ENCODE measurements around the gene KCNMA1. TPM values are rescaled to one million over a fixed set of nuclear protein-coding genes. Genes with fewer than 3 reads are reported as not detected.

Gene KCNMA1
- total RNA-seq, 2 donors from 2014 or later = 29.1 to 37.9 TPM

DNA sequence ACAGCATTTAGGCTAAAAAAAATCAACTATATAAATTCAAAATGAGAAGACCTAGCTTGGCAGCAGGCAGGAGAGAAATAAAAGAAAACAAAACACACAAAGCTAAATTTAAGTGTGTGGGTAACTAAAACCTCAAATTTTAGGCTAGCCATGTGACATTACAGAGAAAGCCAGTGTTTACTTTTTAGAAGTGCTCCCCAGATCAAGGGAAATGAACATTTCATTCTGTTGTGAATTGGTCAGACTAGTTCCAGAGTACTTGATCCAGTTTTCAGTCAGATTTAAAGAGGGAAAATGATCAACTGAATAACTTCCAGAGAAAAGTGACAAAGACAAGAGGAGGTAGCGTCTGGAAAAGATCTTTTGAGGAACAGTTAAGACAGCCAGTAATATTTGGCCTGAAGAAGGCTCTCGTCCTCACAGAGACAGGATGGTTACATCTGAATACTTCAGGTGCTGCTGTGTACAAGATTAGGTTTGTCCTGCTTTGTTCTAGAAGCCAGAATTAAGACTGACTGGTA lies 563.4 kb downstream of the KCNMA1 start:
- Histone ChIP-seq H3K27me3 (replicated peaks; ENCODE audit: insufficient read depth) (no peaks in the 10 kb centered on the region), H3K9me3 (no peaks in the 10 kb centered on the region), H3K36me3 (no peaks in the 10 kb centered on the region), H3K4me1 (replicated peaks) (no peaks in the 10 kb centered on the region), H3K4me3 (no peak overlapping the region), H3K27ac (no peak overlapping the region)
- no peak for DNase-seq (ENCODE audit: low spot score)
- TF ChIP-seq POLR2A (IDR thresholded peaks at IDR 0.05) (no peak), POLR2AphosphoS5 (IDR thresholded peaks at IDR 0.05) (no peak), CTCF (IDR thresholded peaks at IDR 0.05) (no peak)
- WGBS = 38% methylated on average over 2 of the region's 2 CpGs
- intact Hi-C loops (cut with DNase I) = no loop called here

GRCh38 chr10:77073663-77073960 lies 564.0 kb downstream of the KCNMA1 start:
- no peaks in the 10 kb centered on the region for H3K36me3 ChIP-seq
- no peak for DNase-seq (ENCODE audit: low spot score)
- intact Hi-C loops (cut with DNase I) = no loop called here
- no peak overlapping the region for H3K4me3 ChIP-seq
- no peaks in the 10 kb centered on the region for H3K27me3 ChIP-seq (replicated peaks; ENCODE audit: insufficient read depth)
- 88% methylated on average over 5 of the region's 5 CpGs for WGBS
- TF ChIP-seq POLR2A (IDR thresholded peaks at IDR 0.05) = no peak
- TF ChIP-seq POLR2AphosphoS5 (IDR thresholded peaks at IDR 0.05) = no peak
- no peak for TF ChIP-seq CTCF (IDR thresholded peaks at IDR 0.05)
- H3K4me1 ChIP-seq (replicated peaks) = no peaks in the 10 kb centered on the region
- no peaks in the 10 kb centered on the region for H3K9me3 ChIP-seq
- no peak overlapping the region for H3K27ac ChIP-seq

DNA sequence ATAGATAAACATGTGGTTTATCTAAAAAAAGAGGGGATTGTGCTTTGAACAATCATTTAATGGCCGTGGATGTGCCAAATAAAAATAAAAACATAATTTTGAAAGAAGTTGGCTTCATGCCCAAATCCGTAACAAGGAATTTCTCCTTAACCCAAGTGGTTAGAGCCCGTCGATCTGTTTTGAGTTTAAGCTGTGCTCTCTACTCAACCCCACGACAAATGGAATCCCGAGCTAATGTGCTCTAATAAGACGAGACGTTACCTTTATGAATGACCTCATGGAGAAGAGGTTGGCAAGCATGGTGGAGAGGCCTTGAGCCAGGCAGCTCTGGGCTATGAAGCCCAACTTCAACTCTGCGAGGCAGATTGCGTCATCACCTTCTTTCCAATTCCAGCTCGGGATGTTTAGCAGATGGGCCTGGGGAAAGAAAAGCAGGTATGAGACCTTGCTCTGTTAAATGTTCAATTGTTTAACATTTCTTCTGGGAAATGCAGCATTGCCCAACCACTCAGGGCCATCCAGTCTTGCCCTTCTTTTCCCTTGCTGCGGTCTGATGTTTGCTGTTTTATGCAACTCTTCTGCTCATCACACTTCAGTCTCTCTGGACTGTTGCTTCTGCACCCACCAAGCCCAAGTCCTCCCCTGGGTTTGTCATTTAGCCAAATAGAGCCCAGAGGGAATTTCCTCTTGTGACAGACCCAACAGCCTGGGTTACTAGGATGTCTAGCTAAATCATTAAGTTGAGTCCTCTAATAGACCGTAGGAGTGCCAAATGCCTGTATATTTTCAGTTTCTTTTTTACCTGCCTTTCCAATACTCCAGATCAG lies 564.6 kb downstream of the KCNMA1 start:
- H3K4me1 ChIP-seq (replicated peaks) = no peaks in the 10 kb centered on the region
- intact Hi-C loops (cut with DNase I) = no loop called here
- WGBS = 75% methylated on average over 13 of the region's 13 CpGs

GRCh38 chr10:77072361-77072835 lies 565.2 kb downstream of the KCNMA1 start:
- intact Hi-C loops (cut with DNase I) = no loop called here
- no peak for DNase-seq (ENCODE audit: low spot score)
- WGBS = 84% methylated on average over 10 of the region's 10 CpGs
- no peaks in the 10 kb centered on the region for H3K36me3 ChIP-seq
- no peaks in the 10 kb centered on the region for H3K4me1 ChIP-seq (replicated peaks)
- H3K27ac ChIP-seq = no peak overlapping the region
- no peak overlapping the region for H3K4me3 ChIP-seq
- TF ChIP-seq POLR2AphosphoS5 (IDR thresholded peaks at IDR 0.05) = no peak
- no peak for TF ChIP-seq CTCF (IDR thresholded peaks at IDR 0.05)
- no peak for TF ChIP-seq POLR2A (IDR thresholded peaks at IDR 0.05)
- H3K9me3 ChIP-seq = no peaks in the 10 kb centered on the region
- no peaks in the 10 kb centered on the region for H3K27me3 ChIP-seq (replicated peaks; ENCODE audit: insufficient read depth)

More for the DNA sequence above, 564.6 kb downstream of the KCNMA1 start:
- H3K27me3 ChIP-seq (replicated peaks; ENCODE audit: insufficient read depth) = no peaks in the 10 kb centered on the region
- no peaks in the 10 kb centered on the region for H3K36me3 ChIP-seq
- no peaks in the 10 kb centered on the region for H3K9me3 ChIP-seq
- H3K27ac ChIP-seq = no peak overlapping the region
- TF ChIP-seq POLR2AphosphoS5 (IDR thresholded peaks at IDR 0.05) = no peak
- no peak for TF ChIP-seq CTCF (IDR thresholded peaks at IDR 0.05)
- TF ChIP-seq POLR2A (IDR thresholded peaks at IDR 0.05) = no peak
- no peak for DNase-seq (ENCODE audit: low spot score)
- H3K4me3 ChIP-seq = no peak overlapping the region

- no peak for DNase-seq (ENCODE audit: low spot score)
- Histone ChIP-seq H3K36me3 (no peaks in the 10 kb centered on the region), H3K9me3 (no peaks in the 10 kb centered on the region), H3K4me1 (replicated peaks) (no peaks in the 10 kb centered on the region), H3K27me3 (replicated peaks; ENCODE audit: insufficient read depth) (no peaks in the 10 kb centered on the region), H3K27ac (no peak overlapping the region), H3K4me3 (no peak overlapping the region)
- intact Hi-C loops (cut with DNase I) = no loop called here
- TF ChIP-seq POLR2A (IDR thresholded peaks at IDR 0.05) (no peak), POLR2AphosphoS5 (IDR thresholded peaks at IDR 0.05) (no peak), CTCF (IDR thresholded peaks at IDR 0.05) (no peak)
- WGBS = 74% methylated on average over 3 of the region's 3 CpGs
These were observed 565.7 kb downstream of the KCNMA1 start for GRCh38 chr10:77071956-77072355.
